Tibial nerve (tissue), 4 donors: Measurements from ENCODE around the gene ATP1B1.

ENCODE experiments used
- CTCF ChIP-seq, 5 experiments: fragments of 200-600 bp in 3 of 5; fragments of 450-650 bp in 2 of 5; sonication (generic) in 3 of 5; IDR thresholded peaks; one replicate each; pipeline ENCODE4 v1.5.1; 2016 to 2019; ENCODE audit warnings: antibody characterized with exemption in 5 of 5, mild to moderate bottlenecking in 3 of 5, moderate library complexity in 2 of 5
- EP300 ChIP-seq, 2 donors: sonication (generic); formaldehyde crosslinking; IDR thresholded peaks; one replicate each; pipeline ENCODE4 v1.6.1; 2017; ENCODE audit warnings: antibody characterized with exemption in 2 of 2, mild to moderate bottlenecking in 1 of 2

GRCh38 chr1:169118227-169118626 is 11.7 kb downstream of the ATP1B1 start:
- TF ChIP-seq EP300 (IDR thresholded peaks at IDR 0.05) (no peak), CTCF (IDR thresholded peaks at IDR 0.05) (no peak)
